ENCODE results near the gene EPS8L2. TPM values are rescaled to one million over a fixed set of nuclear protein-coding genes. Genes with fewer than 3 reads are reported as not detected.

EPS8L2 gene
- total and polyA plus RNA-seq, 2 of the 8 experiments (the other 6 are each of a cell fraction or from before 2014, with no cell fraction given), result 38.5 to 57.0 TPM

DNA sequence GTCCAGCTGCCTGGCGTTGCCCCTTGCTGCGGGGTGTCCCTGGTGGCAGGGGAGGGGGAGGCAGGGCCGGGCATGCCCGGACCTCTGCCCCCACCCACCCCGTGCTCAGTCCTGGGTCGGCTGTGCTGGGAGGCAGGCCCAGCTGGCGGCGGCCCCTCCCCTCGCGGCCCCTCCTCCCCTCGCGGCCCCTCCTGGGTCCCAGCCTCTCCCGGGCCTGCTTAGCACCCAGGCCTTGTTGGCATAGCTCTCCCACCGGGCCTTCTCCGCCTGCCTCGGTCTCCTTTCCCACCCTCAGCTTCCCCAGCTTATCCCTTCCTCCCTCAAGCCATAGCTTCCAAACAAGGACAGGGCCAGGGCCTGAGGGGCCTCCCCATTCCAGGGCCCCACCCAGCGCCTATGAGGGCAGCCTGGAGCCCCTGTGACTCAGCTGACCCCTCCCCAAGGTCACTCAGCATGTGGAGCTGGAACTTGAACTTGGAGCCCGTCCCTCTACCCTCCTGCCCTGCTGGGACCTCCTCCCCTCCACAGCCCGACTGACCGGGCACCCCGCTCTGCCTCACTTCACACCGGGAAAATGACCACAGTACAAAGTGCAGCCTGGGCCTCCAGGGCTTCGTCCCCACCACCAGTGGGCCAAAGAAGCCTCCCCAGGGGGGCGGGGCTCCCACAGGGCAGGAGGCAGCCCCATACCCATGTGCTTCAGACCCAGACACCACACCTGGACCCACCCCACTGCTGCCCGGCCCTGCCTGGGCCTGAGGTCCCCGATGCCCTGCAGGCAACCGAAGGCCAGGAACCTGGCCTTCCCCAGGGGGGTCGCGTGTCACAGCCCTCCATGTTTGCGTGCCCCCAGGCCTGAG is 1.2 kb downstream of the EPS8L2 start (continued):
- TF ChIP-seq, protein P1, sequence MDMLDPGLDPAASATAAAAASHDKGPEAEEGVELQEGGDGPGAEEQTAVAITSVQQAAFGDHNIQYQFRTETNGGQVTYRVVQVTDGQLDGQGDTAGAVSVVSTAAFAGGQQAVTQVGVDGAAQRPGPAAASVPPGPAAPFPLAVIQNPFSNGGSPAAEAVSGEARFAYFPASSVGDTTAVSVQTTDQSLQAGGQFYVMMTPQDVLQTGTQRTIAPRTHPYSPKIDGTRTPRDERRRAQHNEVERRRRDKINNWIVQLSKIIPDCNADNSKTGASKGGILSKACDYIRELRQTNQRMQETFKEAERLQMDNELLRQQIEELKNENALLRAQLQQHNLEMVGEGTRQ (IDR thresholded peaks at IDR 0.05; ENCODE audit: low read length), result no peak
- TF ChIP-seq SIX5 (IDR thresholded peaks at IDR 0.05; ENCODE audit: low read depth, low read length), result no peak
- no peak for TF ChIP-seq NRF1 (IDR thresholded peaks at IDR 0.05; ENCODE audit: low read depth, low read length)
- no peak for TF ChIP-seq SP4 (IDR thresholded peaks at IDR 0.05; ENCODE audit: low read length)
- TF ChIP-seq YY1 (IDR thresholded peaks at IDR 0.05; ENCODE audit: low read depth, low read length), result no peak
- TF ChIP-seq SRF (IDR thresholded peaks at IDR 0.05; ENCODE audit: low read depth, low read length), result no peak
- no peak for TF ChIP-seq EGR1 (IDR thresholded peaks at IDR 0.05; ENCODE audit: borderline replicate concordance, low read depth, low read length)

Data from H1 (cell line).